Thoracic aorta (tissue), 2 donors: ENCODE data around the gene TMPRSS4. TPM values are rescaled to one million over a fixed set of nuclear protein-coding genes. Genes with fewer than 3 reads are reported as not detected.

Experiments used
- ATAC-seq: fragments of 150-250 bp; one replicate; pipeline ENCODE4 v1.8.0; 2017; ENCODE audit warnings: low read depth; ENCODE audit not compliant: insufficient number of reproducible peaks, low FRiP score
- DNase-seq: peaks from one replicate; pipeline ENCODE4 v3.0.0-alpha.2; 2020; ENCODE audit warnings: low spot score
- H3K27ac ChIP-seq, 2 donors: fragments of 200-600 bp; sonication (generic); 1 replicate in 1 of 2; 2 replicates in 1 of 2; pipeline ENCODE4 v1.5.1; 2016; ENCODE audit warnings: mild to moderate bottlenecking in 2 of 2, moderate library complexity in 2 of 2
- H3K27me3 ChIP-seq: fragments of 200-600 bp; sonication (generic); replicated peaks from 2 replicates; pipeline ENCODE4 v1.6.0; 2016; ENCODE audit warnings: mild to moderate bottlenecking; ENCODE audit not compliant: insufficient read depth
- H3K36me3 ChIP-seq: fragments of 200-600 bp; sonication (generic); one replicate; pipeline ENCODE4 v1.5.1; 2016
- H3K4me1 ChIP-seq, 2 donors: fragments of 200-600 bp; sonication (generic); 1 replicate in 1 of 2; 2 replicates in 1 of 2; pipeline versions ENCODE4 v1.5.1 to v1.6.0; 2016; ENCODE audit warnings: low read depth in 2 of 2, mild to moderate bottlenecking in 1 of 2; ENCODE audit not compliant: control insufficient read depth in 1 of 2
- H3K4me3 ChIP-seq: fragments of 200-600 bp; sonication (generic); 2 replicates; pipeline ENCODE4 v1.5.1; 2016; ENCODE audit warnings: mild to moderate bottlenecking
- H3K9me3 ChIP-seq: fragments of 200-600 bp; sonication (generic); 2 replicates; pipeline ENCODE4 v1.5.1; 2016
- total RNA-seq, 2 donors: library from RNA; depleted of rRNA; stranded (reverse); fragments of >200 nt; gene quantifications; one replicate each; pipeline versions ENCODE4 v1.1.0 to v1.2.3, GENCODE V29; 2016
- TF ChIP-seq, protein P1 (sequence below): fragments of 200-600 bp; sonication (generic); IDR thresholded peaks from one replicate; pipeline ENCODE4 v1.5.1; 2019; ENCODE audit warnings: antibody characterized with exemption

TMPRSS4 gene
- total RNA-seq, 2 donors from 2014 or later = 2.2 TPM; not detected in 1

DNA sequence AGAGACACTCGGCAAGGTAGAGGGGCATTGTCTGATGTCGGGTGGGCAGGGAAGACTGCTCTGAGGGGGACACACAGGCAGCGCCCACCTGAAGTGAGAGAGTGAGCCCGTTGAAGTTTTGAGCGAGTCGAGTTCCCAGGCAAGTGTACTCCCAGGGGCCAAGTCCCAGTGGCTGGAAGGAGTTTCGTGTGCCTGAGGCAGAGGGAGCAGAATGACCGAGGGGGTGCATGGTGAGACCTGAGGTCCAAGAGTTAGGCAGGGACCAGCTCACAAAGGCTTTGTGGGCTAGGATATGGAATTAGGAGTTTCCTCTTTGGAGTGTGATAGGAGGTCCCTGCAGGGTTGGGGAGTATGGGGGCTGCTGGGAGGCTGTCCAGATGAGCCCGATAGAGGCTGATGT lies 93.4 kb downstream of the TMPRSS4 start:
- Histone ChIP-seq H3K4me3 (no peak overlapping the region), H3K27ac (no peak overlapping the region), H3K4me1 (peaks cover 0 to 7% of the 10 kb centered on the region in 2 donors), H3K36me3 (no peaks in the 10 kb centered on the region), H3K9me3 (no peaks in the 10 kb centered on the region), H3K27me3 (no peaks in the 10 kb centered on the region)
- TF ChIP-seq, protein P1, sequence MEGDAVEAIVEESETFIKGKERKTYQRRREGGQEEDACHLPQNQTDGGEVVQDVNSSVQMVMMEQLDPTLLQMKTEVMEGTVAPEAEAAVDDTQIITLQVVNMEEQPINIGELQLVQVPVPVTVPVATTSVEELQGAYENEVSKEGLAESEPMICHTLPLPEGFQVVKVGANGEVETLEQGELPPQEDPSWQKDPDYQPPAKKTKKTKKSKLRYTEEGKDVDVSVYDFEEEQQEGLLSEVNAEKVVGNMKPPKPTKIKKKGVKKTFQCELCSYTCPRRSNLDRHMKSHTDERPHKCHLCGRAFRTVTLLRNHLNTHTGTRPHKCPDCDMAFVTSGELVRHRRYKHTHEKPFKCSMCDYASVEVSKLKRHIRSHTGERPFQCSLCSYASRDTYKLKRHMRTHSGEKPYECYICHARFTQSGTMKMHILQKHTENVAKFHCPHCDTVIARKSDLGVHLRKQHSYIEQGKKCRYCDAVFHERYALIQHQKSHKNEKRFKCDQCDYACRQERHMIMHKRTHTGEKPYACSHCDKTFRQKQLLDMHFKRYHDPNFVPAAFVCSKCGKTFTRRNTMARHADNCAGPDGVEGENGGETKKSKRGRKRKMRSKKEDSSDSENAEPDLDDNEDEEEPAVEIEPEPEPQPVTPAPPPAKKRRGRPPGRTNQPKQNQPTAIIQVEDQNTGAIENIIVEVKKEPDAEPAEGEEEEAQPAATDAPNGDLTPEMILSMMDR = no peak
- no peak for ATAC-seq
- no peak for DNase-seq

- Histone ChIP-seq H3K4me1 (peaks cover 0 to 7% of the 10 kb centered on the region in 2 donors), H3K36me3 (no peaks in the 10 kb centered on the region), H3K27me3 (no peaks in the 10 kb centered on the region), H3K27ac (no peak overlapping the region), H3K4me3 (no peak overlapping the region), H3K9me3 (no peaks in the 10 kb centered on the region)
- TF ChIP-seq, protein P1 = no peak
- DNase-seq (no peak), ATAC-seq (no peak)
Measured at GRCh38 chr11:118170882-118171268, 94.0 kb downstream of the TMPRSS4 start.

Other genes with a start within 250 kb of the TMPRSS4 start
- 10 to 100 TPM; 17.5 to 17.8 TPM for gene FXYD6, start 200.4 kb upstream of the TMPRSS4 start, total RNA-seq
- gene TMPRSS13, start 147.7 kb upstream of the TMPRSS4 start, total RNA-seq = 1 to 10 TPM in 1 of 2 donors, not detected in 1; 1.1 TPM
- gene IL10RA, start 90.7 kb upstream of the TMPRSS4 start, total RNA-seq = 10 to 100 TPM; 36.4 to 72.6 TPM
- gene SMIM35, start 9.9 kb downstream of the TMPRSS4 start, total RNA-seq = not detected
- gene SCN4B, start 75.7 kb downstream of the TMPRSS4 start, total RNA-seq = 1 to 10 TPM; 2.0 to 2.4 TPM
- under 1 TPM in 1 of 2 donors, not detected in 1; 0.07 TPM for gene SCN2B, start 99.6 kb downstream of the TMPRSS4 start, total RNA-seq
- 1 to 10 TPM; 3.7 to 7.6 TPM for gene JAML, start 147.9 kb downstream of the TMPRSS4 start, total RNA-seq
- 1 to 10 TPM in 1 of 2 donors, under 1 TPM in 1; 0.41 to 3.2 TPM for gene MPZL3, start 175.3 kb downstream of the TMPRSS4 start, total RNA-seq
- gene MPZL2, start 187.2 kb downstream of the TMPRSS4 start, total RNA-seq = 10 to 100 TPM; 18.3 to 58.1 TPM
- 1 to 10 TPM; 1.1 to 1.3 TPM for gene CD3E, start 227.7 kb downstream of the TMPRSS4 start, total RNA-seq